GM19099 (cell line): ENCODE results near the gene CPT1C.
A peak's percentile ranks its signal among the peaks of the same experiment; 100 is the strongest.

Experiments used
- POLR2A ChIP-seq: IDR thresholded peaks from 3 replicates; pipeline ENCODE4 v1.6.1; 2011; ENCODE audit warnings: low read depth; ENCODE audit not compliant: insufficient read length; ENCODE audit errors: extremely low read depth

Gene CPT1C

GRCh38 chr19:49672131-49672919 lies 18.6 kb upstream of the CPT1C start:
- TF ChIP-seq POLR2A: peak; percentile 17

DNA sequence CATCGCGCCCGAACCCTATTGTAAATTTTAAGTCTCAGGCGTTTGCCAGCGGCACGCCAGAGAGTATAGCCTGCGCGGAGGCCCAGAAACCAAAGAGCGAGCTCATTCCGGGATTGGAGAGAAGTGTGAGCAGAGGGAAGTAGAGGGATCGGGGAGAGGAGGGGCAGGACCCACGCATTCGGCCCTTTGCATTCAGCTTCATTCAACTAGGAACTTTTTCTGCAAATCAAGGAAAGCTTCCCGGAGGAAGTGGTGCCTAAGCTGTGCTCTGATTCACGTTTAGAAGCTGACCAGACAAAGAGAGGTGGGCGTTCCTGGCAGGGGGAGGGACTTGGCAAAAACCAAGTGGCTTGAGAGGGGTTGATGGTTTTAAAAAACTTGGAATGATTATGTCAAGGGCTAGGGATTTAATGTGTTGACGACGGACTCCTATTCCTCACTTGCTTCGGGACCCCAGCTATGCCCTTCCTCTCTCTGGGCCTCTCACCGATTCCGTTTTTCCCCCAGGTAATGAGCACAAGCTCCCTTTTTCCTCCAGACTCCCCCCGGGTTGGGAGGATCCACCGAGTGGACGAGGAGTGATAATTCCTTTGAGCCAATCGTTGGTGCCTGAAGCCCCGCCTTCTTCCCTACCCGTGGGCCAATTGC lies 14.7 kb upstream of the CPT1C start:
- TF ChIP-seq POLR2A: peak; percentile 96

- no peak for TF ChIP-seq POLR2A
Measured at GRCh38 chr19:49676784-49677230, 14.1 kb upstream of the CPT1C start.

DNA sequence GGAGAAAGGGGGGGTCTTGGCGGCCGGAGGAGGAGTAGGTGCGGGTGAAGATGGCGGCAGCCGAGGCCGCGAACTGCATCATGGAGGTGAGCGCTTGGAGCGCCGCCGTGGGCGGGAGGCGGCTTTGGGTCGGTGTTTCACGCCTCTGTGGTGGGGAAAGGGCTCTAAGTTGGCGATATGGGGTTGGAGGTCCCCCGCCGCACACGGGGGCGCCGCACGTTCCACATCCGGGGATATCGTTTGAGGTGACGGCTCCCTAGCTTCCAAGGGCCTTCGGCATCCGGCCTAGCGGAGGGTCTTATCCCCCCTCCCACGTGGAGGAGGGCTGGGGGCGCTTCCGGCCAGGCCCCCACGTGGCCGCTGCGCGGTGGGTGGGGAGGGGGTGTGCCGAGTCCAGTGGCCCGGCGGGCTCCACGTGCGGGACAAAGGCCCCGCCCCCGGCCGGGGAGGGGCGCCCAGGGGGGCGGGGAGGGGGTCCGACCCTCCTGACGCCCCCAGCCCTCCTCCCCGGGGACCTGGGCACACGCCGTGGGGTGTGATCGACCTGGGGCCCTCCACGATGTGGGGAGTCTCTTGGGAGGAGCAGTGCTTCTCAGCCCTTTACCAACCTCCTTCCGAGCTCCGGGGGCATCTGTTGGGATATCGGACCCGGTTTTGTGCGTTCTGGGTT lies 13.6 kb upstream of the CPT1C start, which contains the start of gene PRMT1:
TSS of gene PRMT1 (plus strand) at position 41 of the 670 bp plus-strand sequence. CDS start at position 51, 10 bp downstream.
- TF ChIP-seq POLR2A: peak; percentile 93

DNA sequence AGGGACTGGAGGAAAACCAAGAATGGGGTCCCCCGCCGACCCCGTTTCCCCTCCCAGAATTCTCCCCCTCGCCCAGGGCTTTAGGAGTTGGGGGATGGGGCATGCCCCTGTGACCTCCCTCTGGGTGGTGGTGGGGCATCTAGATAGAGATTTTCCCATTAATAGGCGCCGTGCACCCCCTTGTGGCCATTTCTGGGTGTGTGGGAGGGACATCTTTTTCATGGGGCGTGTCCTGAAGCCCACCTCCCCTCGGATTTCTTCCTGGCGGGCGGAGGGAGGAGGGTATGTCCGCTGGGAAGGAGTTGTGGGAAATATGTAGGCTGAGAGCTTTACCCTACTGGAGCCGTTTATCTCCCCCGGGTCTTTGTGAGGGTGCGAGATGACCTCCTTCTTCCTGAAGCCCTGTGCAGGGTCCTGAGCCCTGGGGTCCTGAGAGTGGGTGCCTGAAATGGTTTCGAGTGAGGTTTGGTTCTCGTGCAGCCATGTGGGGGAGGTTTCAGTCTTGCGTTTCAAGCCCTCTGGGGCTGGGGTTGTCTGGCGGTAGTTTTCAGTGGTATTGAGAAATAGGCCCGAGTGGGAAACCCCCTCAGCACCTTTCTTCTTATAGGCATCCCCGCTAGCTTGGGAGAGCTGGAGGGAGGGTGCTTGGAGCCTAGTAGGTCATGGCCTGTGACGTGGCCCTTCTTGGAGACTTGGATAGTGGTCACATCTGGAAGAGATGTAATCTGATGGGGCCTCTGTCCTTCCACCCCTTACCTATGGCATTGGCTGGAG lies 12.8 kb upstream of the CPT1C start:
- no peak for TF ChIP-seq POLR2A

DNA sequence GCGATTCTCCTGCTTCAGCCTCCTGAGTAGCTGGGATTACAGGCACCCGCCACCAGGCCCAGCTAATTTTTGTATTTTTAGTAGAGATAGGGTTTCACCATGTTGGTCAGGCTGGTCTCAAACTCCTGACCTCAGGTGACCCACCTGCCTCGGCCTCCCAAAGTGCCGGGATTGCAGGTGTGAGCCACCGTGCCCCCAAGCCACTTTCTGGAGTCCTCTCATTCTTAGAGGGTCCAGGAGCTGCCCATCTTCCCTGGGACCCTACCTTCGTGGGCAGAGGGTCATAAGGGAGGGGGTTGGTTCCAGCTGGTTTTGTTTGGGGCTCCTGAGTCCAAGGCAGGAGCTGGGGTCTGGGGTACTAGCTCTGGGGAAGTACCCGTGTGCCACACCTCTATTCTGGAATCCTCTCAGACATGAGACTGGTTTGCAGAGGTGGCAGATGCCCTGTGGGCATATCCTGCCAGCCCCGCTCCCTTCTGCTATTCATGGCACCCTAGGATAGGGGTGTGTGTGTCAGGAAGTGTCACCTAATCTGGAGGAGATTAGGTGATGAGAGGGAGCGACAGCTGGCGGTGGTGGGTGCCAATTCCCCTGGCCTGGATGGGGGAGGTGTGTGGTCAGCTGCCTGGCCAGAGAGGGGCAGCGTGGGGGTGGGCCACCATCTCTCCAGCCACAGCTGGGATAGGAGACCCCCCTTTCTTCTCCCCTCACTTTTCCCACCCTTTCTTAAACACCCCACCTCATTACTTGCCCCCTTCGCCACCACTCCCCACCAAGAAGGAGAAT lies 11.7 kb upstream of the CPT1C start:
- TF ChIP-seq POLR2A: no peak

- no peak for TF ChIP-seq POLR2A
Measured at GRCh38 chr19:49679771-49680413, 11.0 kb upstream of the CPT1C start.

DNA sequence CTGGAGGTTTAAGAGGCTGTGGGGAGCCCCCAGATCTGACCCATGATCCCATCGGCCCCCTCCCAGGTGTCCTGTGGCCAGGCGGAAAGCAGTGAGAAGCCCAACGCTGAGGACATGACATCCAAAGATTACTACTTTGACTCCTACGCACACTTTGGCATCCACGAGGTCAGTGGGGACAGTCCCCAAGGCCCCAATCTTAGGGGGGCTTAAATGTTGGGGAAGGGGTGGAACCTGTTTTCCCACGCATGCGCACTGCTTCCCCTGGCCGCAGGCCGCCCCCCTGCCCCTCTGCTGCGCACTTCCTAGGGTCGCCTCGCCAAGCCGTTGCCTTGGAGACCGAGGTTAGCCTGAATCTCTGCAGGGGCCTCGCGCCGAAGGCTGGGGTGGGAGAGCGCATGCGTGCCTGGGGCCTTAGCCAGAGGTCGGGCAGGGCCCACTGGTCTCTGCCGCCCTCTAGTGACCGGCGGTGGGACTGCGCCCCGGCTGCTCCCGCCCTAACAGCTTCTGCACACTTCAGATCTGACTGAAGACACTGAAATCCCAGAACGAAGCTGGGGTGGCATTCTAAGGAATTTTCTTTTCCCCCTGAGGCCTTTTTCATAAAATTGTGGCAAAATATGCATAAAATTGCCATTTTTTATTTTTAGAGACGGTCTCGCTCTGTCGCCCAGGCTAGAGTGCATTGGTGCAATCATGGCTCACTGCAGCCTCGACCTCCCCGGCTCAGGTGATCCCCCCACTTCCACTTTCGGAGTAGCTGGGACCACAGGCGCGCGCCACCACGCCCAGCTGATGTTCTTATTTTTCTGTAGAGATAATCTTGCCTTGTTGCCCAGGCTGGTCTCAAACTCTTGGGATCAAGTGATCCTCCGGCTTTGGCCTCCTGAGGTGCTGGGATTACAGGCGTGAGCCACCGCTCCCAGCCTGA lies 10.2 kb upstream of the CPT1C start:
- no peak for TF ChIP-seq POLR2A

GRCh38 chr19:49681830-49682229 lies 9.1 kb upstream of the CPT1C start:
- TF ChIP-seq POLR2A: no peak

GRCh38 chr19:49682274-49682673 lies 8.6 kb upstream of the CPT1C start:
- TF ChIP-seq POLR2A: no peak

DNA sequence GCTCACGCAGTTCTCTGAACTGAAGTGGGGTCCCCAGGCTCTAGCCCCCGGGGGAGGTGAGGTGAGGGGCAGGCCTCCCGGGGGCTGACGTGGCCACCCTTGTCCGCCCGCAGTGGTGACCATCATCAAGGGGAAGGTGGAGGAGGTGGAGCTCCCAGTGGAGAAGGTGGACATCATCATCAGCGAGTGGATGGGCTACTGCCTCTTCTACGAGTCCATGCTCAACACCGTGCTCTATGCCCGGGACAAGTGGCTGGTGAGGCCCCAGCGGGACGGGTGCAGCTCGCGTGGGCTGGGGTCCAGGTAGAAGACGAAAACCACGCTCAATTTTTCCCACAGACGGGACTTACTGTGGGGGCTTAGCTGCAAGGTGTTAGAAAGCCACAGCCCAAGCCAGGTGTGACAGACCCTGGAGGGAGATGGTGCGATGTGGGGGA lies 7.1 kb upstream of the CPT1C start:
- TF ChIP-seq POLR2A: no peak

DNA sequence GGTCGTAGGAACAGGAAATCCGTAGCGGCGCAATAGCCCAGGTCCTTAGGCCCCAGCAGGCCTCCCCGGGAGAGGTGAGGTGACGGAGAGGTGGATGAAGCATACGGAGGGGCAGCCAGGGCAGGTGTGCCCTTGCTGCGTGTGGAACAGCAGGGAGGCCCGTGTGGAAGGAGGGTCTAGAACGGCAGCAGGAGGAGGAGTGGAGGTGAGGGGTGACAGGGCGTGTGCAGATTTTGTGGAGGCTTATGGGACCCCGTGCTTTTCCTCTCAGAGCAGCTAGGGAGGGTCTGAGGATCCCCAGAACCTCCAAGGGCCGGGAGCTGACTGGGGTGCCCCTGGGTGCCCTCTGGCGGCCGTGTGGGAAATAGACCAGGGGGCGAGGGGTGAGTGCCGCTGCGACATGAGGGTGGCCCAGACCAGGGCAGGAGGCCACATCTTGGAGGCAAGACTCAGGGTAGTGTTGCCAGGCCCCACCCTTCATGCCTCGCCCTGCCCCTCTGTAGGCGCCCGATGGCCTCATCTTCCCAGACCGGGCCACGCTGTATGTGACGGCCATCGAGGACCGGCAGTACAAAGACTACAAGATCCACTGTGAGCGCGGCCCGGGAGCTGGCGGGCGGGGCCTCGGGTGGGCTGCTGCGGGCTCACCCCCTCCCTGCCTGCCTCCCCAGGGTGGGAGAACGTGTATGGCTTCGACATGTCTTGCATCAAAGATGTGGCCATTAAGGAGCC lies 6.5 kb upstream of the CPT1C start:
- peak; percentile 15 for TF ChIP-seq POLR2A

DNA sequence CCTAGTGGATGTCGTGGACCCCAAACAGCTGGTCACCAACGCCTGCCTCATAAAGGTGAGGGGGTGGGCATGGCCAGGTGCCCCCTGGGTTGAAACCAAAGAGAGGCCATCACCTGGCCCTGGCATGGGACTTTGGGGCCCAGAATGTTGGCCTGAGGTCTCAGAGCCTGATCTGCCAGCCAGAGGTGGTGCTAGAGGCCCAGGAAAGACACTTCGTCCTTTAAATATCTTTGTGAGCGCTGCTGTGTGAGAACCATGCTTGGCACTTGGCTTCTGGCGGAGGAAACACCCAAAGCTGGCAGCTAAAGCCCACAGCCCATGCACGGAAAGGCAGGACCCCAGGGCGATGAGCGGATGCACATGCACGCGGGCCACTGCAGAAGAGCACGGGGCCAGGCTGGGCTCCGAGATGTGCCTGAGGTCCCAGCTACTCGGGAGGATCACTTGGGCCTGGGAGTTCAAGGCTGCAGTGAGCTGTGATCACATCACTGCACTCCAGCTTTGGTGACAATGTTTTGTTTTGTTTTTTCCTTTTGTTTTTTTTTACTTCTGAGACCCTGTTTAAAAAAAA lies 5.8 kb upstream of the CPT1C start:
- TF ChIP-seq POLR2A: peak; percentile 1
